Duodenal mucosa (tissue), 2 donors: ENCODE measurements around the gene MTHFD2.

Source experiments
- H3K27ac ChIP-seq: one replicate; pipeline ENCODE4 v1.7.0; 2013; ENCODE audit warnings: low read depth, low read length
- H3K27me3 ChIP-seq, 2 donors: one replicate each; pipeline ENCODE4 v1.7.0; 2013; ENCODE audit warnings: low read length in 2 of 2, control low read depth in 1 of 2; ENCODE audit not compliant: insufficient read depth in 2 of 2, control insufficient read depth in 1 of 2
- H3K36me3 ChIP-seq, 2 donors: one replicate each; pipeline ENCODE4 v1.7.0; 2013; ENCODE audit warnings: low read length in 2 of 2, control low read depth in 1 of 2; ENCODE audit not compliant: insufficient read depth in 2 of 2, control insufficient read depth in 1 of 2
- H3K4me1 ChIP-seq, 2 donors: one replicate each; pipeline ENCODE4 v1.7.0; 2013; ENCODE audit warnings: low read length in 2 of 2, control low read depth in 1 of 2; ENCODE audit not compliant: insufficient read depth in 2 of 2, control insufficient read depth in 1 of 2
- H3K4me3 ChIP-seq, 2 donors: one replicate each; pipeline ENCODE4 v1.7.0; 2013; ENCODE audit warnings: low read length in 2 of 2, low read depth in 1 of 2
- H3K9ac ChIP-seq, 2 donors: one replicate each; pipeline ENCODE4 v1.7.0; 2013; ENCODE audit warnings: low read length in 2 of 2, low read depth in 1 of 2
- H3K9me3 ChIP-seq, 2 donors: one replicate each; pipeline ENCODE4 v1.7.0; 2013; ENCODE audit warnings: low read length in 2 of 2, control low read depth in 1 of 2; ENCODE audit not compliant: control insufficient read depth in 1 of 2

Gene MTHFD2

GRCh38 chr2:74242354-74243071 lies 44.1 kb downstream of the MTHFD2 start:
- Histone ChIP-seq H3K9me3 (no peaks in the 10 kb centered on the region), H3K9ac (no peak overlapping the region), H3K27me3 (no peaks in the 10 kb centered on the region), H3K4me3 (no peak overlapping the region), H3K36me3 (no peaks in the 10 kb centered on the region), H3K4me1 (peaks cover 2 to 3% of the 10 kb centered on the region in 2 donors), H3K27ac (no peak overlapping the region)

GRCh38 chr2:74244286-74244685 lies 45.9 kb downstream of the MTHFD2 start:
- H3K27ac ChIP-seq: no peak overlapping the region
- no peak overlapping the region for H3K4me3 ChIP-seq
- no peaks in the 10 kb centered on the region for H3K9me3 ChIP-seq
- no peaks in the 10 kb centered on the region for H3K36me3 ChIP-seq
- no peaks in the 10 kb centered on the region for H3K27me3 ChIP-seq
- H3K4me1 ChIP-seq: peaks cover 2 to 3% of the 10 kb centered on the region in 2 donors
- H3K9ac ChIP-seq: no peak overlapping the region

GRCh38 chr2:74246496-74247195 lies 48.2 kb downstream of the MTHFD2 start:
- Histone ChIP-seq H3K27ac (no peak overlapping the region), H3K9me3 (no peaks in the 10 kb centered on the region), H3K9ac (no peak overlapping the region), H3K4me1 (peaks cover 2 to 3% of the 10 kb centered on the region in 2 donors), H3K36me3 (no peaks in the 10 kb centered on the region), H3K4me3 (no peak overlapping the region), H3K27me3 (no peaks in the 10 kb centered on the region)

GRCh38 chr2:74249406-74250122 lies 51.1 kb downstream of the MTHFD2 start:
- Histone ChIP-seq H3K9ac (no peak overlapping the region), H3K36me3 (no peaks in the 10 kb centered on the region)

GRCh38 chr2:74250189-74250631 lies 51.8 kb downstream of the MTHFD2 start:
- no peaks in the 10 kb centered on the region for H3K36me3 ChIP-seq

More at GRCh38 chr2:74249406-74250122, 51.1 kb downstream of the MTHFD2 start:
- no peaks in the 10 kb centered on the region for H3K9me3 ChIP-seq
- H3K27ac ChIP-seq: no peak overlapping the region
- H3K4me1 ChIP-seq: no peaks in the 10 kb centered on the region
- H3K4me3 ChIP-seq: no peak overlapping the region
- H3K27me3 ChIP-seq: no peaks in the 10 kb centered on the region

GRCh38 chr2:74252036-74252435 lies 53.6 kb downstream of the MTHFD2 start:
- H3K4me1 ChIP-seq: no peaks in the 10 kb centered on the region
- H3K9ac ChIP-seq: no peak overlapping the region
- no peak overlapping the region for H3K27ac ChIP-seq
- no peaks in the 10 kb centered on the region for H3K9me3 ChIP-seq
- H3K36me3 ChIP-seq: no peaks in the 10 kb centered on the region
- no peak overlapping the region for H3K4me3 ChIP-seq
- H3K27me3 ChIP-seq: no peaks in the 10 kb centered on the region

More at GRCh38 chr2:74250189-74250631, 51.8 kb downstream of the MTHFD2 start:
- Histone ChIP-seq H3K9me3 (no peaks in the 10 kb centered on the region), H3K9ac (no peak overlapping the region), H3K4me1 (no peaks in the 10 kb centered on the region), H3K27ac (no peak overlapping the region), H3K4me3 (no peak overlapping the region), H3K27me3 (no peaks in the 10 kb centered on the region)

- H3K4me1 ChIP-seq: no peaks in the 10 kb centered on the region
- no peaks in the 10 kb centered on the region for H3K9me3 ChIP-seq
- H3K27me3 ChIP-seq: no peaks in the 10 kb centered on the region
- no peaks in the 10 kb centered on the region for H3K36me3 ChIP-seq
- H3K9ac ChIP-seq: no peak overlapping the region
- no peak overlapping the region for H3K27ac ChIP-seq
- H3K4me3 ChIP-seq: no peak overlapping the region
Observed at GRCh38 chr2:74252862-74253261, 54.4 kb downstream of the MTHFD2 start.

- no peak overlapping the region for H3K4me3 ChIP-seq
- no peak overlapping the region for H3K27ac ChIP-seq
- no peaks in the 10 kb centered on the region for H3K27me3 ChIP-seq
- H3K36me3 ChIP-seq: no peaks in the 10 kb centered on the region
- H3K9me3 ChIP-seq: no peaks in the 10 kb centered on the region
- no peaks in the 10 kb centered on the region for H3K4me1 ChIP-seq
- H3K9ac ChIP-seq: no peak overlapping the region
Observed at GRCh38 chr2:74253306-74253970, 55.0 kb downstream of the MTHFD2 start.

GRCh38 chr2:74253971-74254310 lies 55.5 kb downstream of the MTHFD2 start:
- H3K36me3 ChIP-seq: no peaks in the 10 kb centered on the region
- H3K4me1 ChIP-seq: no peaks in the 10 kb centered on the region
- H3K4me3 ChIP-seq: no peak overlapping the region
- no peaks in the 10 kb centered on the region for H3K9me3 ChIP-seq
- no peaks in the 10 kb centered on the region for H3K27me3 ChIP-seq
- no peak overlapping the region for H3K27ac ChIP-seq
- H3K9ac ChIP-seq: no peak overlapping the region
